ENCODE measurements around the gene CFAP54.
"Not testable (repeated sequence)": the region's sequence is repeated elsewhere in the genome, so short reads cannot be mapped to it uniquely, and the experiment has no call there.

Gene CFAP54

GRCh38 chr12:96623656-96624217, 134.4 kb downstream of the CFAP54 start:
- no peak overlapping the region for H3K27ac ChIP-seq (ENCODE audit: low read length)

GRCh38 chr12:96635844-96636243, 146.5 kb downstream of the CFAP54 start:
- Histone ChIP-seq H3K9me3 (ENCODE audit: control insufficient read depth, insufficient read depth, low read length) (no peaks in the 10 kb centered on the region), H3K4me1 (ENCODE audit: control insufficient read depth, insufficient read depth, low read length) (no peaks in the 10 kb centered on the region), H3K4me3 (ENCODE audit: low read length) (no peak overlapping the region), H3K36me3 (ENCODE audit: control insufficient read depth, insufficient read depth, low read length) (no peaks in the 10 kb centered on the region), H3K27ac (ENCODE audit: low read length) (no peak overlapping the region), H3K27me3 (ENCODE audit: control insufficient read depth, insufficient read depth, low read length) (no peaks in the 10 kb centered on the region)
- DNase-seq (ENCODE audit: low read depth, low spot score), result no peak
- whole genome bisulfite sequencing (ENCODE audit: insufficient coverage, insufficient read length), result no CpG with 5 or more reads among the region's 3 CpGs

More at GRCh38 chr12:96623656-96624217, 134.4 kb downstream of the CFAP54 start:
- no peak for DNase-seq (ENCODE audit: low read depth, low spot score)
- no CpG with 5 or more reads among the region's 4 CpGs for WGBS (ENCODE audit: insufficient coverage, insufficient read length)
- no peaks in the 10 kb centered on the region for H3K4me1 ChIP-seq (ENCODE audit: control insufficient read depth, insufficient read depth, low read length)
- no peaks in the 10 kb centered on the region for H3K9me3 ChIP-seq (ENCODE audit: control insufficient read depth, insufficient read depth, low read length)
- H3K27me3 ChIP-seq (ENCODE audit: control insufficient read depth, insufficient read depth, low read length), result no peaks in the 10 kb centered on the region
- H3K4me3 ChIP-seq (ENCODE audit: low read length), result no peak overlapping the region
- no peaks in the 10 kb centered on the region for H3K36me3 ChIP-seq (ENCODE audit: control insufficient read depth, insufficient read depth, low read length)

GRCh38 chr12:96636895-96637294, 147.5 kb downstream of the CFAP54 start:
- 100% methylated on average over 1 of the region's 5 CpGs for whole genome bisulfite sequencing (ENCODE audit: insufficient coverage, insufficient read length)
- DNase-seq (ENCODE audit: low read depth, low spot score), result no peak
- H3K4me3 ChIP-seq (ENCODE audit: low read length), result no peak overlapping the region
- no peak overlapping the region for H3K27ac ChIP-seq (ENCODE audit: low read length)
- H3K4me1 ChIP-seq (ENCODE audit: control insufficient read depth, insufficient read depth, low read length), result no peaks in the 10 kb centered on the region
- no peaks in the 10 kb centered on the region for H3K9me3 ChIP-seq (ENCODE audit: control insufficient read depth, insufficient read depth, low read length)
- no peaks in the 10 kb centered on the region for H3K36me3 ChIP-seq (ENCODE audit: control insufficient read depth, insufficient read depth, low read length)
- H3K27me3 ChIP-seq (ENCODE audit: control insufficient read depth, insufficient read depth, low read length), result no peaks in the 10 kb centered on the region

GRCh38 chr12:96648923-96649322, 159.5 kb downstream of the CFAP54 start:
- Histone ChIP-seq H3K4me1 (ENCODE audit: control insufficient read depth, insufficient read depth, low read length) (no peaks in the 10 kb centered on the region), H3K27ac (ENCODE audit: low read length) (no peak overlapping the region), H3K27me3 (ENCODE audit: control insufficient read depth, insufficient read depth, low read length) (no peaks in the 10 kb centered on the region), H3K4me3 (ENCODE audit: low read length) (no peak overlapping the region), H3K9me3 (ENCODE audit: control insufficient read depth, insufficient read depth, low read length) (no peaks in the 10 kb centered on the region), H3K36me3 (ENCODE audit: control insufficient read depth, insufficient read depth, low read length) (no peaks in the 10 kb centered on the region)
- no CpG with 5 or more reads among the region's 1 CpG for WGBS (ENCODE audit: insufficient coverage, insufficient read length)
- no peak for DNase-seq (ENCODE audit: low read depth, low spot score)

DNA sequence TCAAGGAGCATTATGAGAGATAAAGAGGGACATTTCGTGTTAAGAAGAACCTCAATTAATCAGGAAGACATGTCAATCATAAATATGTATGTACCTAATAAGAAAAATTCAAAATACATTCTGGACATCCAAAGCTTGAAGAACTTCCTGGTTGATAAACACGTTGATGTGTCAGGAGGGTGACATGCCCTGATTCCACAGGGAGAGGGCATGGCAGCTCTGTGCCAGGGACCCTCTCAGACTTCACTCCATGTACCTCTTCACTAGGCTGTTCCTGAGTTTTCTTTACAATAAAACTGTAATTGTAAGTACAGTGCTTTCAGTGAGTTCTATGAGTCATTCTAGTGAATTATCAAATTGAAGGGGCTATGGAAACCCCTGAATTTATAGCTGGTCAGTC, 163.5 kb downstream of the CFAP54 start:
- no peaks in the 10 kb centered on the region for H3K4me1 ChIP-seq (ENCODE audit: control insufficient read depth, insufficient read depth, low read length)
- H3K4me3 ChIP-seq (ENCODE audit: low read length), result no peak overlapping the region
- H3K36me3 ChIP-seq (ENCODE audit: control insufficient read depth, insufficient read depth, low read length), result no peaks in the 10 kb centered on the region
- no peaks in the 10 kb centered on the region for H3K27me3 ChIP-seq (ENCODE audit: control insufficient read depth, insufficient read depth, low read length)
- H3K9me3 ChIP-seq (ENCODE audit: control insufficient read depth, insufficient read depth, low read length), result no peaks in the 10 kb centered on the region
- DNase-seq (ENCODE audit: low read depth, low spot score), result no peak
- WGBS (ENCODE audit: insufficient coverage, insufficient read length), result no CpG with 5 or more reads among the region's 2 CpGs
- no peak overlapping the region for H3K27ac ChIP-seq (ENCODE audit: low read length)

DNA sequence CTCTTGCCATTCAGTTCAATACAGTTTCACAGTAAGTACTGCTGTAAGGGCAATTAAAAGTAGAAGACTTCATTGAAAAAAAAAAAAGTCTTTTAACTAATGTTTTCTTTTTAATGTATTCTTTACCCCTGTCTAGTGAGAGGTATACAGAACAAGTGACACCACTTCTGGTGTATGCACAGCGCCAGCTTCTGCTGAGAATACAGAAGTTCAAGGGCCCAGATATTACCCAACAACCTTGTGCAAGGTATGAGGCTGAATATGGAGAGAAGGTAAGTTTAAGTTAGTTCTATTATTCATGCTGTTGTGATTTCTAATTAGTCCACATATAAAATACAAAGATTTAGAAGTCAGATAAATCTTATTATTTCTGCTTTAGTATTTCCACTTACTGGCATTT, 168.7 kb downstream of the CFAP54 start:
- Histone ChIP-seq H3K27me3 (ENCODE audit: control insufficient read depth, insufficient read depth, low read length) (no peaks in the 10 kb centered on the region), H3K36me3 (ENCODE audit: control insufficient read depth, insufficient read depth, low read length) (no peaks in the 10 kb centered on the region), H3K9me3 (ENCODE audit: control insufficient read depth, insufficient read depth, low read length) (no peaks in the 10 kb centered on the region), H3K4me1 (ENCODE audit: control insufficient read depth, insufficient read depth, low read length) (no peaks in the 10 kb centered on the region), H3K4me3 (ENCODE audit: low read length) (no peak overlapping the region), H3K27ac (ENCODE audit: low read length) (no peak overlapping the region)
- WGBS (ENCODE audit: insufficient coverage, insufficient read length), result no CpG with 5 or more reads among the region's 1 CpG
- no peak for DNase-seq (ENCODE audit: low read depth, low spot score)

- Histone ChIP-seq H3K27me3 (ENCODE audit: control insufficient read depth, insufficient read depth, low read length) (no peaks in the 10 kb centered on the region), H3K36me3 (ENCODE audit: control insufficient read depth, insufficient read depth, low read length) (no peaks in the 10 kb centered on the region), H3K9me3 (ENCODE audit: control insufficient read depth, insufficient read depth, low read length) (no peaks in the 10 kb centered on the region), H3K4me1 (ENCODE audit: control insufficient read depth, insufficient read depth, low read length) (no peaks in the 10 kb centered on the region), H3K27ac (ENCODE audit: low read length) (no peak overlapping the region), H3K4me3 (ENCODE audit: low read length) (no peak overlapping the region)
- DNase-seq (ENCODE audit: low read depth, low spot score), result no peak
- no CpG with 5 or more reads among the region's 4 CpGs for WGBS (ENCODE audit: insufficient coverage, insufficient read length)
These were observed 180.4 kb downstream of the CFAP54 start for GRCh38 chr12:96669786-96670185.

DNA sequence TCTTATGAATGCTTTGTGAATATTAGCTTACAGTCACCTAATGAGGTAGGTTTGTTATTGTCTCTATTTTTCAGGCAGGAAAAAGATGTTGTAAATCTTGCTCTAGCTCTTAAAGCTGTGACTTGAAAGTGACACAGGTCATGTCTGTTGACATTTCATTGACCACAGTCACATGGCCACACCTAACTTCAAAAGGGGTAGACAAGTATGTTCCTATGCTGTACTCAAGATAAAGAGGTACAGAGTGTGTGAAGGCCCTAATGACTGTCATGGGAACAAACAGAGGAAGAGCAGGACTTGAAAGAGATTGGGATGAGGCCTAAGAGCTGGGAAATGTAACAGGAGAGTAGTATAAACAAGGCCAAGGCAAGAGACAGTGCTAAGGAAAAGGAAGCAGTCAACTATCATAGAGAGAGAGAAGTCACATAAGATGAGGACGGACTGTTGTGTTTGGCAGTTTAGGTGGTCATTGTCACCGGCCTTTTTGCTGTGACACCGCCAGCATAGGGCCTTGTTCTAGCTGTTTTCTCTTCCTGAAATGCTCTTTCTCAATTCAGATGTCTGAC, 181.0 kb downstream of the CFAP54 start:
- Histone ChIP-seq H3K4me1 (ENCODE audit: control insufficient read depth, insufficient read depth, low read length) (no peaks in the 10 kb centered on the region), H3K27ac (ENCODE audit: low read length) (no peak overlapping the region), H3K4me3 (ENCODE audit: low read length) (no peak overlapping the region), H3K36me3 (ENCODE audit: control insufficient read depth, insufficient read depth, low read length) (no peaks in the 10 kb centered on the region), H3K27me3 (ENCODE audit: control insufficient read depth, insufficient read depth, low read length) (no peaks in the 10 kb centered on the region), H3K9me3 (ENCODE audit: control insufficient read depth, insufficient read depth, low read length) (no peaks in the 10 kb centered on the region)
- DNase-seq (ENCODE audit: low read depth, low spot score), result no peak
- WGBS (ENCODE audit: insufficient coverage, insufficient read length), result no CpG with 5 or more reads among the region's 3 CpGs

DNA sequence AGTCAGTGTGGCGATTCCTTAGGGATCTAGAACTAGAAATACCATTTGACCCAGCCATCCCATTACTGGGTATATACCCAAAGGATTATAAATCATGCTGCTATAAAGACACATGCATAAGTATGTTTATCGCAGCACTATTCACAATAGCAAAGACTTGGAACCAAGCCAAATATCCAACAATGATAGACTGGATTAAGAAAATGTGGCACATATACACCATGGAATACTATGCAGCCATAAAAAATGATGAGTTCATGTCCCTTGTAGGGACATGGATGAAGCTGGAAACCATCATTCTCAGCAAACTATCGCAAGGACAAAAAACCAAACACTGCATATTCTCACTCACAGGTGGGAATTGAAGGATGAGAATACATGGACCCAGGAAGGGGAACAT, 186.1 kb downstream of the CFAP54 start:
- WGBS (ENCODE audit: insufficient coverage, insufficient read length), result no CpG with 5 or more reads among the region's 3 CpGs
- not testable (repeated sequence) for H3K36me3 ChIP-seq (ENCODE audit: control insufficient read depth, insufficient read depth, low read length); H3K4me3 ChIP-seq (ENCODE audit: low read length); H3K4me1 ChIP-seq (ENCODE audit: control insufficient read depth, insufficient read depth, low read length); H3K27ac ChIP-seq (ENCODE audit: low read length); H3K27me3 ChIP-seq (ENCODE audit: control insufficient read depth, insufficient read depth, low read length); DNase-seq (ENCODE audit: low read depth, low spot score); H3K9me3 ChIP-seq (ENCODE audit: control insufficient read depth, insufficient read depth, low read length)

DNA sequence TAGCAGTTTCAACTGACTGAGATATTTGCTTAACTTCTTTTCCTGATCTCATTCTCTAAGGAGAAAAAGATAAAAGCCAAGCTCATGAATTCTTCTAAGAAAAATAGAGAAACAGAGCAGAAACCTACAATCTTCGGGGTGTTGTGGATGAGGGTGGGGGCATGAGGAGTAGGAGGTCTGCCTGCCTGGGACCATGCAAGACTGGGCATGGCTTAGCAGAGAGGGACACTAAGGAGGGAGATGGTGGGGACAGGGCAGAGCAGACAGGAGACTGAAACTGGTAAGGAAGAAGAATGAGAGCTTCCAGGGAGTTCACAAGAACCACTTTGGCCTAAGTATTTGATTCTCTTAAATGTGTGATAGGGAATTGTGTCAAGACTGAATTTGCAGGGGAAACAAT, 188.0 kb downstream of the CFAP54 start:
- Histone ChIP-seq H3K4me1 (ENCODE audit: control insufficient read depth, insufficient read depth, low read length) (no peaks in the 10 kb centered on the region), H3K36me3 (ENCODE audit: control insufficient read depth, insufficient read depth, low read length) (no peaks in the 10 kb centered on the region), H3K27me3 (ENCODE audit: control insufficient read depth, insufficient read depth, low read length) (no peaks in the 10 kb centered on the region), H3K27ac (ENCODE audit: low read length) (no peak overlapping the region), H3K4me3 (ENCODE audit: low read length) (no peak overlapping the region), H3K9me3 (ENCODE audit: control insufficient read depth, insufficient read depth, low read length) (no peaks in the 10 kb centered on the region)
- no peak for DNase-seq (ENCODE audit: low read depth, low spot score)
- WGBS (ENCODE audit: insufficient coverage, insufficient read length), result no CpG with 5 or more reads among the region's 1 CpG

DNA sequence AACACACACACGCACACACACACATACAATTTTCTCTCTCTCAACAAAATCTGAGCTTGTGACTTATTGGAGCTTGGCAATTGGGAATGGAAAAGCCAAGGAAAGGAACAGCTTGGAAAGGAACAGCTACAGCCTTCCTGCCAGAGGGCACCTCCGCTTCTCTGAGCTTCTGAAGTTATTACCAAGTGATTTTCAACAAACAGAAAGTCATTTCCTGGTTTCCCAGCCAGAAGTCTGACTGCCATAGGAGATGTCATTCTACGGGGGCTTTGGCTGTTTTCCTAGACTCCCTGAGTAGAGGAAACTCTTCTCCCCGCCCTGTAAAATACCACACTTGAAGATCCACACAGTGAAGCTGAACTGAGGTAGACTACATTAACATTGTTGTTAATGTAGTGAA, 198.3 kb downstream of the CFAP54 start:
- Histone ChIP-seq H3K27me3 (ENCODE audit: control insufficient read depth, insufficient read depth, low read length) (no peaks in the 10 kb centered on the region), H3K27ac (ENCODE audit: low read length) (no peak overlapping the region), H3K4me3 (ENCODE audit: low read length) (no peak overlapping the region), H3K4me1 (ENCODE audit: control insufficient read depth, insufficient read depth, low read length) (no peaks in the 10 kb centered on the region), H3K36me3 (ENCODE audit: control insufficient read depth, insufficient read depth, low read length) (no peaks in the 10 kb centered on the region), H3K9me3 (ENCODE audit: control insufficient read depth, insufficient read depth, low read length) (no peaks in the 10 kb centered on the region)
- no CpG with 5 or more reads among the region's 4 CpGs for WGBS (ENCODE audit: insufficient coverage, insufficient read length)
- DNase-seq (ENCODE audit: low read depth, low spot score), result no peak

All from iPS DF 6.9 (cell line).